Upper lobe of left lung (tissue), 4 donors: Measurements from ENCODE around the gene YIPF4.

Experiments
- CTCF ChIP-seq, 6 experiments: fragments of 450-650 bp in 4 of 6; fragments of 200-600 bp in 2 of 6; sonication (generic) in 2 of 6; IDR thresholded peaks; one replicate each; pipeline ENCODE4 v1.5.1; 2016 to 2019; ENCODE audit warnings: antibody characterized with exemption in 6 of 6
- POLR2A ChIP-seq, 4 donors: fragments of 450-650 bp; IDR thresholded peaks; one replicate each; pipeline ENCODE4 v1.5.1; 2016 to 2017; ENCODE audit warnings: antibody characterized with exemption in 4 of 4, mild to moderate bottlenecking in 2 of 4
- POLR2AphosphoS5 ChIP-seq, 2 donors: sonication (generic); formaldehyde crosslinking; IDR thresholded peaks; one replicate each; pipeline ENCODE4 v1.5.1; 2017; ENCODE audit warnings: antibody characterized with exemption in 2 of 2

GRCh38 chr2:32272279-32272678 is 5.4 kb upstream of the YIPF4 start:
- no peak for TF ChIP-seq CTCF (IDR thresholded peaks at IDR 0.05)
- no peak for TF ChIP-seq POLR2A (IDR thresholded peaks at IDR 0.05)
- no peak for TF ChIP-seq POLR2AphosphoS5 (IDR thresholded peaks at IDR 0.05)
